Endometrium (tissue), 2 donors: ENCODE measurements around the gene NRG3.

ENCODE experiments used
- FAIRE-seq: peaks from 2 replicates; lab custom pipeline; 2012; peaks lifted over from hg19 to GRCh38; lab: Jason Lieb, UNC
- donor health status: control.
- donor health status: control.

The NRG3 gene

DNA sequence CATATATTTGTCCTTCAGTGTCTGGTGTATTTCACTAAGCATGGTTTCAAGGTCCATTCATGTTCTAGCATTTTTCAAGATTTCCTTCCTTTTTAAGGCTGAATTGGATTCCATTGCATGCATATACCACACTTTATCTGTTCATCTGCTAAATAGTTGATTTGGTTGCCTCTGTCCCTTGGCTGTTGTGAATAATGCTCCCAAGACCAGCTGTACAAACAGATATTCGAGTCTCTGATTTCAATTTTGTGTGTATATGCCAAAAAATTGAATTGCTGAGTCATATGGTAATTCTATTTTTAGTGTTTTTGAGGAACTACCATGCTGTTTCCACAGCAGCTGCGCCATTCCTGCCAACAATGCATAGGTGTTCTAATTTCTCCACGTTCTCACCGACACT, 216.4 kb downstream of the NRG3 start:
- FAIRE-seq = no peak

DNA sequence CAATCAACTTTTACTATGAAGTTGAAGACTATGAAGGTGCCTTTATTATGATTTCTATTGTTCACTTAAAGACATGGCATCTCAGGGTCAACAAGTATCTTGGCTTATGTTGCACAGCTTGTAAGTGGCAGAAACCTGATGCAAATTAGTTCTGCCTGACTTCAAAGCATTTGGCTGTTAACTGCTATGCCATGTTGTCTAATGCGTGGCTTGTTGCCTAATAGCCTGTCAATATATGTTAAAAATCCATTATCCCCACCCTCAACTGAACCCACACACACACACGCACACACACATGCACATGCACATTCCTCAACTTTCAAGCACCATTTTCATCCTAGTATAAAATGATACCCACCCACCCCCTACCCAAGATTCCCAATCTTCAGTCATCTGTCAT, 217.1 kb downstream of the NRG3 start:
- no peak for FAIRE-seq

DNA sequence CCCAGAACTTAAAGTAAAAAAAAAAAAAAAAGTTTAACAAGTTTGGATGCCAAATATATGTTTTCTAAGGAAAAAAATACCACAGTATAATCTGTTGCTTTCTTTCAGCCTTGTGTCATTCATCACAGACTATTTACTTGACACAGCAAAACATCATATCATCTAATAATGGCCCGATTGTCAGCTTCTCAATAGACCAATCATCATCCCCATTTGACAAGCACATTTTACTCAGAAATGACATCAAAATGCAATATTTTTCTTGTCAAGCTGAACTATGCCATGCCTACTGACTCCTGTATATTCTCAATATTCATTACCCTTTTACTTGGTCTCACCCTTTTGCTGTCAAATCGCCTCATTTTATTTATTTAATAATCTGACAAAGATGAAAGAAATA, 249.7 kb downstream of the NRG3 start:
- no peak for FAIRE-seq

DNA sequence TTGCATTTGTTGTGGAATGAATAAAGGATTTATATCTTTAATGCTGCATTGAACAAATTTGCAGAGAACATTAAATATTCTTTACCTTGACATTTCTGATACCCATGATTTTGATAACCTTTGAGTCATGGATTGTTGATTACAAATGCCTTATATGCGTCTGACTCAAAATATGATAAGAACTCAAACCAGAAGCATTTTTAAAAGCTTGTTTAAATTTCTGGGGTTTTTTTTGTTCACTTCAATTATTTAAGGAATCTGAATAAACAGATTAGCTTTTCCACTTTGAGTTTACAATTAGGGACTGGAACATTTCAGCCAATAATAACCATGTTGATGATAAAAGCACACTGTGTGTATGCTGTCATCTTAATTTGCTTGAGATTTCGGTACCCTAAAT, 253.5 kb downstream of the NRG3 start:
- FAIRE-seq = no peak

DNA sequence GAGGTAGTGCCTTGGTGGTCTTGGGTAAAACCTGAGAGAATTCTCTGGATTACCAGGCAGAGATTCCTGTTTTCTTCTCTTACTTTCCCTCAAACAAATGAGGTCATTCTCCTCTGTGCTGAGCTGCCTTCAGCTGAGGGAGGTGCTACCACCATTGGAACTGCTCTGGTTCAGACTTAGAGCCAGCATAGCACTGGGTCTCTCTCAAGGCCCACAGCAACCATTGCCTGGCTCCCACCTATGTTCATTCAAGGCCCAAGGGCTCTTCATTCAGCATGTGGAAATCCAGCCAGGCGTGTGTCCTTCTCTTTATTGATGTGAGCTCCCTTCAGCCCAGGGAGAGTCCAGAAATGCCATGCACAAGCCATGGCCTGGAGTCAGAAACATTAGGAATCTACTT, 261.1 kb downstream of the NRG3 start:
- FAIRE-seq = no peak

DNA sequence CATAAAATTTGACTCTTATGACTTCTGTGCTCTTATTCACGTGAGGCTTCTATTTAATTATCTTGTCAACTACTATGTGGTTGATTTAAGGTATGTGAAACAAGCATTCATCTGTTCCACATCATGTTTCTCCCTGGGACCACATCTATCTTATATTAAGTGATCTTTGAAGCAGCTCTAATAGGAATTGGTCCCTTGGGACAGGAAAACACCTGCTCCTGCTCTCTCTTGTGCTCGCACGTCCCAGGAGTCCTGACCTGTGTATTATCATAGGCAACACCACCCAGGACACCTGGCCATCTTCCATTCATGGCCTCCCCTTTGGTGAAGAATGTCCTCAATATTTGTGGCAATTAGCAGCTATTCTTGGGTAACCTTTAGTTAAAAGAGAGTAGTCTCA, 269.2 kb downstream of the NRG3 start:
- no peak for FAIRE-seq

DNA sequence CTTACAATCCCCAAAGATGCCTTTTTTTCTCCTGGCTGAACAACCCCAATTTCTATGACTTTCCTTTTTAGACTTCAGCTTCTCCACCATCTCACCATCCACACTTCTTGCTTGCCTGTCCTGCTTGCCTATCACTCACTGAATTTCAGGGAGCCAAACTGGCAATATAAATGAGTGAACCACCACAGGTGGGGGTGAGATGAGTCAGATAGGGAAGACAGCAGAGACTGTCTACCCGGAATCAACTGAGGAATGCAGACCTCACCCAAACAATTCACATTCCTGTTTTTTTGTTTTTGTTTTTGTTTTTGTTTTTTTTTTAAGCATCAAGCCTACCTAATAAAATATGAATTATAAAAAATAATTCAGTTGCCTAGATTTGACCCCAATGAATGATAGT, 273.8 kb downstream of the NRG3 start:
- no peak for FAIRE-seq

DNA sequence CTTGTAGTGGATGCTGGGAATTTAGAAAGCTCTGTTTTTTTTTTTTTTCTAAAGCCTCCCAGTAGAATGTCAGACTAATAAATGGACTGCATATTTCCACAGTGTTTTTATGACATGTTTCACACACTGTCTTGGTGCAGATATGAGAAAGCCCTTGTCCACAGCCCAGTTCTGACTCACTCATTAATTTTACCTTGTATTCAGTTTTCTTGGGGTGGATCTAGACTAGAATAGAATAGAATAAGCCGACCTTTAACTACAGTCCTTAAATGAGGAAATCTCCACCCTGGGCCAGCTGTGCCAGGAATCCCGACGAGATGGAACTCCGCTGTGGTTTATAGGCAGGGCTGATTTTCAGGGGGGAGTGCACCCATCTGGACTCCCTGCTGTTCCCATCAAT, 274.7 kb downstream of the NRG3 start:
- no peak for FAIRE-seq

DNA sequence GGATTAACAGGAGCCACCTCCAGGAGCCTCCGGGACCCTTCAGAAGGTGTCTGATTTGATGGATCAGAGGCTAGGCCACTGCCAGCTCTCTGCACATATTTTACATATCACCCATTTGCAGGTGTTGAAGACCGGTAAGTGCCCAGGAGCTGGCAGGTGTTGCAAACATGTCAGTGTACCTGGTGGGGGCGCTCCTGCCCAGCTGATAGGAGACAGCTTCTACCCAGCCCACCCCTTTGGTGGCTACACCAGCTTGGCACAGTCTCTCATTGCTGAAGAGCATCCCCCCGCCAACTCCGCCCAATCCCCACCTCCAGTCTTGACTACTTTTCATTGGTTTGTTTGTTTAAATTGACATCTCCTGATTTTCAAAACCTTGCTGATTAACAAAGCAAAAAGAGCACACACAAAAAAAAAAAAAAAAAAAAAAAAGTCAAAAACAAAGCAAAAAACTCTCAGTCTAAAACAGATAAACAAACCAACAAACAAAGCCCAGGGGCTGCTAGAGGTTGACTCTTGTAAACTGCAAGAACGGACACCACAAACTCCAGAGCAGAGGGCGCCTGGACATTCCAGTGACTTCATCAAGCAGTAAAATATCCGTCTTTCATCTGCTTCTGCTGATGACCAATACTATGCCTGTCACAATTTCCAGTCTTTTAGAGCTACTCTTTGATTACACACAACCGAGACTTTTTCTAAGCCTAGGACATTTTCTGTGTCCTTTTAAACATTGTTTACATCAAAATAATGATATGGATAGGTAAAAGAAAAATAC, 275.3 kb downstream of the NRG3 start:
- FAIRE-seq = peak; percentile 82

DNA sequence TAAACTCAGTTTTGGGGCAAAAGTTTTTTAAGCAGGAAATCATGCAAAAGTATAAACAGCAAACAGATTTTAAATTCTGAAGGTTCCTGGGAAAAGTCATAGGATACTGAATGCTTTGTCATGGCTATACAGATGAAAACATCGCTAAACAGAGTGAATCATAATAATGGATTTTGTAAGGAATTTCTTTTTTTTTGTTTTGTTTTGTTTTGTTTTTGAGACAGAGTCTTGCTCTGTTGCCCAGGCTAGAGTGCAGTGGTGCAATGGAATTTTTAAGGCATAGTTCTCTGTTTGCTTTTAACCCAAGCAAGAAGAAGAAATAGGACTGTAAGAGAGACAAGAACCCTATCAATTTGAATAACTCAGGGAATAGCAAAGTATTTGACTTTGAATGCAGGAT, 285.3 kb downstream of the NRG3 start:
- FAIRE-seq = no peak

DNA sequence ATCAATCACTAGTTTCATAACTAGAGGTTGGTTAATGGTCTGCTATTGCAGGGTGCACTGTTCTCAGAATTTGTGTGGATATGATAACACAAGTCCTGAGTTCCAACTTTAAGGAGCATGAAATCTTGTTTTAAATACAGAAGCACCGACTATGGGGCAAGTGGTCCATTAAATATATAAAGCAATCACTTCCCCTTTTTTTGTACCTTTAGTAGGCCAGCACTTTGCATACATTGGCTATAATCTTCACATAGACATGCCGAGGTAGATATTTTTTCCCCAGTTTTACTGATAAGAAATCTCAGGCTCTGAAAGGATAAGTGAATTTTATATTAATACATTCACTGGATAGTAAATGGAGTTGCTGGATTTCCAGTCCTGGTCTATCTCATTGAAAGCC, 286.3 kb downstream of the NRG3 start:
- FAIRE-seq = no peak

DNA sequence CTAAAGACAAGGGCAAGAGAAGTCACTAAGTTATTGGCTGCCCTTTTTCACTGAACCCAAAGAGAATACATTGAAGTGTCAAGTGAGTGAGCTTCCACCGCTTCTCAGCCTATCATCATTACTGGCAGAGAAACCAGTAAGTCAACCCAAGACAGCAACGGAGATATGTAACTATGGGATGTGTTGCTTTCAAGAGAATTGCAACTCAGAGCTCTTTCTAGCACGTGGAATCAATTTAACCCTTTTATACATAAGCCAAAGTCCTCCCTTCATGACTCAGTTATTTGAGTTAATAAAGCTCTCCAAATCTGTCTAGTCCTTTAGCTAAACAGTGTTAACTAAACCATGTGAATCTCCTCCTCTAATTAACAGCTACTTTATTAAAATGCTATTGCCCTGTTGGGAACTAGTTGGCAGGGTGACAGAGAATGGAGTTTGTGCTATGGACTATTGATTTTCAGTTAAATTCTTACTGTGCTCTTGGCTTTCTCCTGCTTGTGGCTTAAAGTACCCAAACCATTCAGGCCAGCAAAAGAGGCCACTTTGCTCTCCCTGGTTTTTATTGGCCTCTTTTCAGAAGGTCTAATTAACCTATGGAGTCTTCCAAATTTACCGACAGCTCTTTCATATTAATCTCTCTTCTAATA, 287.7 kb downstream of the NRG3 start:
- FAIRE-seq = no peak

DNA sequence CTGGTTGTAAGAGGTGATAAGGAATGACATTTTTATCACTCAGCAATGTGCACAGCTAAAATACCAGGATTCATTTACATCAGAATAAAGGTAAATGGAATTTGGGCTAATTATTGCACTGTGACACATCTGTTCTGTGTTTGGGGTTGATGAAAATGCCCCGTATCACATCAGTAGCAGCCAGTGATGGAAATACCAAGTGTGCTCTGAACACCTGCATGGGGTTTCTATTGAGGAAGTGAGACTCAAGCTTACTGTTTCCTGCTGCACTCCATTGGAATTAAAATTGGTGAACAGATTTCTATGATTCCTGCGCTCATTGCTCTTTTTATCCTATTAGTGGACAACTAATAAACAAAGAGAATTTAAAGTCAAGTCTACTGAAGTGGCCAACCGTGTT, 296.9 kb downstream of the NRG3 start:
- FAIRE-seq = no peak

DNA sequence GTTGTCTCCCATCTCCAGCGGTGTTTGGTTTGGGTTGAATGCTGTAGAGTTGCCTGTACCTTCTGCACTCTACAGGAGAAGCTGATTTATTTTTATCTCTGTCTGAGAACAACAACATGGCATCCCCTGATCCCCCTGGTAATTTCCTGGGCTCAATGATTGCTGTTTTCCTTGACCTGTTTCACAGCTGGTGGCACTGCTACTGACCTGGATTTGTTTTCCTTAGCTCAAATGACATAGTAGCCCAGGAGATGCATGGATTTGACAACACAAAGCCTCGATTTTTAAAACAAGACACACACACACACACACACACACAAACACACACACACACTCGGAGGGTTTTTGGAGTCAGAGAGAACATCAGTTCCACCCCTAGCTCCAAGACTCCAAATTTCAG, 301.6 kb downstream of the NRG3 start:
- no peak for FAIRE-seq

DNA sequence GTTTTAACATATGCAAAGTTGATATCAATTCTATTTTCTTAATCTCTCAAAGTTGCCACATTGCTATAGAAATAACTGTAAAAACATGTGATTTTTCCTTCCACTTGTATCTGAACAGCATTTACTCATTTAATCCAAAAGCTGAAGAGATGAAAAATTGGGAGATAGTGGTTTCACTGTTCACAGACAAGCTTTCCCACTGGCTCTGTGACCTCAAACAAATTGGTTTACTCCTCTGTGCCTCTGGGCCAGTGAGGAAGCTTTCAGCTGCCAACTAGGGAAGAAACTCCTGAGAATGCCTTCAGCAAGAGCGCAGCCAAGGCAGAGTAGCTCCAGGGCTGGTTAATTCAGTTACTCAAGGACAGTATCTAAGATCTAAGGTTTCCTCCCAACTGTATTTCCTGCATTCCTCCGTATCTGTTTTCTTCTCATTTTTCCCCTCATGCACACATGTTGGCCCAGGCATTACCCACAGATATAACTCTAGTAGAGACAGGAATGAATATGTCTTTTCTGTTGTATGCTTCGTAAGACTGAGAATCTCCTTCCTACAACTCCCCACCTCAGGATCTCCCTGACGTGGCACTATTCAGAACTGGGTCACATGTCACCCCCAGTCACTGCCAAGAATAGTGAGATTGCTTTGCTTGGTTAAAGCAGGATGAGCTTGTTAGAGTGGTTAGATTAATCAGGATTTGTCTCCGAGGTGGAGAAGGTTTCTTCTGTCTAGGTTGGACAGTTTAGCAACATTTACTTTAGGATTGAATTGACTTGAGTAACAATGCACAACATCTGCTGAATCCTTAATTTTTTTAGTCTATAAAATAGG, 315.7 kb downstream of the NRG3 start:
- FAIRE-seq = no peak

DNA sequence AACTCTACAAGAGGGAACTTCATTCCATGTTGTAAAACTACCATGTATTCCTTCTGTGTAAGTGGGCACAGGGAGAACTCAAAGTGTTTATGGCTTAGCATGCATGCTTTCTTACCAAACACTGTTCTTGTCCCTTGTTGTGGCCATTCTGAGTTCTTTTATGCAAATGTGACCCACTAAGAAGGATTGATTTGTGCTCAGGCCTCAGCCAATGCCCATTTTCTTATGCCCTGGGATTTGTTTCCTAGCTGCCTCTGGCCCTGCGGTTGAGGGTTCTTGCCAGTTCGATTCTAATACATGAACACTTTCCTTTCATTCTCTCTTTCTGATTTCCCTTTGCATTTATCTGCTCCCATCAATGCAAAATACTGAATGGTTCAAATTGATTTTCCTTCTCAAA, 316.7 kb downstream of the NRG3 start:
- FAIRE-seq = no peak

DNA sequence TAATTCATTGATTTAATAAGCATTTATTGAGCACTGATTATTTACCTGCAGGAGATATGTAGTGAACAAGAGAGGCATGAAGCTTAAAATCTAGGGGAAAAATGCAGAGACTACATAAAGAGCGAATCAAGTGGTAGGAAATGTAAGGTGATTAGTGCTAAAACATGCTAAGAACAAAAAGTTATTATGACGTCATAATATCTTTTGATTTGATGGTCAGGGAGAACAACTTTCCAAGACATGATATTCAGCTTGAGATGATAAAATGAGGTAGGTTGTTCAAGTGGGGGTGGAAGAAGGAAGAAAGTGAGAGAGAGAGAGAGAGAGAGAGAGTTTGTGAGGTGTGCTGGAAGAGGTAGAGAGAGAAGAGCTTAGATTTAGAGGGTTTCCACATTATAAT, 317.7 kb downstream of the NRG3 start:
- no peak for FAIRE-seq

DNA sequence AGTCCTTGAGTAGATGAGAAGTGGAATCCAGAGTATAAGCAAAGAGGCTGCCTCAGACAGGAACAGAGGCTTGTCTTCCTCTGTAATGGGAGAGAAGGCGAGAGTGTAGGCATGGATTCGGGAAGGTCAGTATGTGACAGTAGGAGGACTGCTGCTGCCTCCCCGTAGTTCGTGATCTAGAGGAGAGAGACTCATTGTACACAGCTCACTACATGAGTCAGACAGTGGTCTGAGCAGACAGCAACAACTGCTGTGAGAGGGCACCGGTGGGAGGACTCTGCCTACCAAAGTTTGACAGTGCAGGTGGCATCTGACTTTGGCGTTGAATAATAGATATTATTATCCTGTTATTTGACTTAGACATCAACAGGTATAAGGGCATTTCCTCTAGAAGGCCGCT, 319.4 kb downstream of the NRG3 start:
- FAIRE-seq = no peak

DNA sequence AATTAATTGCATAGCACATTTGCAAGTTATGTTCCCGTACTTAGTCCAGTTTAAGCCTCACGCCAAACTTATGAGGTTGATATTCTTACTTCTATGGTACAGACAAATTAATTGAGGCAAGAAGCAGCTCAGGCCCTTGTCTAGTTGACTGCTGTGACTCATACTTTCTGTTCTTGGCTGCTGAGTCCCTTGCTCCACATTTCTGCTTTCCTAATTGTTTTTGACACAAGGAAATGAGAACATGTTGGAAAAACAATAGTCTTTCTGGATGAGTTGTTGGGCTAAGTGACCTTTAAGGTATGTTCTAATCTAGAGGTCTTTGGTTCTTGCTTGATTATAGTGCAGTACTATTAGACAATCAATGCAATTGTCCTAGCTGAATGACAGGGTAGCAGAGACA, 331.8 kb downstream of the NRG3 start:
- FAIRE-seq = no peak

DNA sequence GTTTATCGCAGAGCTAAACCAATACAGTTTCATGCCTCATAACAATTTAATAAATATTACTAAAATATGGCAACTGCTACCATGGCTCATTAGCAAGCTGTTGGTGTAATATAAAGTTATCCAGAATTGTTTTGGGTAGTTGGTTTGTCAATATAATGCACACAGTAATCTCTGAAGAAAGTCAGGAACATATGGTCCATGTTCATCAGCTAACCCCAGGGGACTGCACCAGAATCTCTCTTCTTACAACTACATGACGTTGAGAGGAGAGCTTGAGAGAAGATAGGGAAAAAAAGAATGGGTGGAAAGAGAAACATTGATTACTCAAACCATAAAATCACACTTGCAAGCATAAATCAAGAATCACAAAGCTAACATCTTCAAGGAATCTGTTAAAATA, 333.7 kb downstream of the NRG3 start:
- FAIRE-seq = no peak

DNA sequence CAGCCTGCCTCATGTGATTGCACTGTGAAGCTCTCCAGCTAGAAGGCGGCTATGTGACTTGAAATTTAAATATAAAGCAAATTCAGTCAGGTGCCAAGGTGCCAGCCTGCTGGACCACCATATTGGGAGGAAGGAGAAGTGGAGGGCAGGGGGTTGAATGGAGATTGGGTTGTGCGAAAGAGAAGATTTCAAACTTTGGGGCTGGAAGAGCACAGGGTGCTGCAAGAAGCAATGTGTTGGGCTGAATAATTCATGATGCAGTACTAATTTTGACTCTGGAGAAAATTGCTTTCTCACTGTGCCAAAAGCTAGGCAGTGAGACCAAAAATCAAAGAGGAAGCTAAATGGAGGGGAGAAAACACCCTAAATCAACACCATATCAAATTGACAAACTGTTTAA, 335.3 kb downstream of the NRG3 start:
- FAIRE-seq = no peak

DNA sequence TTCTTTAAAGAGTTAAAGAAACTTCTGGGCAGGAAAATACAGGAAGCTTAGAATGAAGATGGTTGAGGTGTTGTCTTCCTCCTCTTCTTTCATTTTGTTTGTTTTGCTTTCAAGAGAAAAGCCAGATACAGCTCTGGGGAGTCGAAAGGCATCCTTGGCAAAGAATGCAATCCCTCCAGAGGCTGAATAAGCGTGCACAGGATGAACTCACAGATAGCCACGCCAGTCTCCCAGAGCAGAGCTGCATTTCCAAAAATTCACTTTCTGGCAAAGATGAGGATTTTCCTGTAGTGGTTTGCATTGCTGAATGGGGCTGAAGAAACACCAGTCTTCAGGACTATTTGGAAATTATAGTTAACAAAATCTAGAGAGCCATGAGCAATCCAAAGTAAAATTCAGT, 336.4 kb downstream of the NRG3 start:
- no peak for FAIRE-seq

DNA sequence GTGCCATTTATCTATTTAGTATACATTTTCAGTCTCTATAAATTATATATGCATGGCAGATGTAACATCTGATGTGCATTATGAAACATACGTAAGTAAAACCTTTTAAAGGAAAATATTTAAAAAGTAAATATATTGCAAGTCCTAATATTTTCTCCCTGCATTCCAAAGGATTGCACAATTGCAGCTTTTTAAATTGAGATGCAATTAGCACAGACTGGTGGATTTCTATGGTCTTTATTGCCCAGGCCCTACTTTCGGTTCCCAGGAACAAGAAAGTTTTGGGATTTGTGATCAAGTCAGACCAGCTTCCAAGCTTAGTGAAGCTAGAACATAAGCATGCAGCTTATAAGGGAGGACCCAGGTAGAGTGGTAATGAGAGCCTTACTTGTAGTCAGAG, 337.8 kb downstream of the NRG3 start:
- FAIRE-seq = no peak
